ENCODE results near the gene KLF2. TPM values are rescaled to one million over a fixed set of nuclear protein-coding genes. Genes with fewer than 3 reads are reported as not detected.
A peak's percentile ranks its signal among the peaks of the same experiment; 100 is the strongest.

The KLF2 gene
- total RNA-seq, 2 experiments from 2014 or later: 0.94 to 1.0 TPM

DNA sequence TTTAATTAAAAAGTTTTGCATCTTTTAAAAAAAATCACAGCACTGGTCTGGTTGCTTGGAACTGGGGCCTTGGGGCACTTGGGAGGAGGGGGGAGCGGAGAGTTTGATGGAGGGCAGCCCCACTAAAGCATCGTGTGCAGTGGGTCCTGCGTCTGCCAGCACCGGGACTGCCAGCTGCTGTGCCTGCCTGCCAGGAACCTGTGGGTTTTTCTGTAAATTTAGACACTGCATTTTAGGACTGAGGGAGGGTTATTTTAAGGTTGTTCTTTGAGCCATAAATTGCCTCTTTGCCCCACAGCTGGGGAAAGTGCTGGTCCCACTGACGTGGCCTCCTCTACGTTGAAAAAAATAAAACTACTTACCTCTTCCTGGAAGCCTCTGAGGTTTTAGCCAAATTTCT lies 2.9 kb downstream of the KLF2 start:
- ChIA-PET CTCF (interaction anchor here (1.3 to 2.5 kb wide), 7 partner anchors 11 to 91 kb away, joined by 4 to 19 read pairs (median 6); no protein-coding TSS in a partner anchor), POLR2A (interaction anchor here (0.6 to 4.4 kb wide), 10 partner anchors 11 to 141 kb away, joined by 3 to 26 read pairs (median 4); no protein-coding TSS in a partner anchor)
- Mint-ChIP-seq H3K27me3 (peaks cover 22% of the 10 kb centered on the region), H3K4me3 (peak overlapping the region; percentile 51), H3K4me1 (ENCODE audit: low read depth) (peaks cover 55% of the 10 kb centered on the region), H3K36me3 (ENCODE audit: low read depth) (no peaks in the 10 kb centered on the region), H3K9me3 (no peaks in the 10 kb centered on the region), H3K27ac (no peak overlapping the region)
- intact Hi-C loops (cut with micrococcal nuclease): no loop called here
- no peak for DNase-seq
- ATAC-seq: no peak
- TF ChIP-seq, protein P1, sequence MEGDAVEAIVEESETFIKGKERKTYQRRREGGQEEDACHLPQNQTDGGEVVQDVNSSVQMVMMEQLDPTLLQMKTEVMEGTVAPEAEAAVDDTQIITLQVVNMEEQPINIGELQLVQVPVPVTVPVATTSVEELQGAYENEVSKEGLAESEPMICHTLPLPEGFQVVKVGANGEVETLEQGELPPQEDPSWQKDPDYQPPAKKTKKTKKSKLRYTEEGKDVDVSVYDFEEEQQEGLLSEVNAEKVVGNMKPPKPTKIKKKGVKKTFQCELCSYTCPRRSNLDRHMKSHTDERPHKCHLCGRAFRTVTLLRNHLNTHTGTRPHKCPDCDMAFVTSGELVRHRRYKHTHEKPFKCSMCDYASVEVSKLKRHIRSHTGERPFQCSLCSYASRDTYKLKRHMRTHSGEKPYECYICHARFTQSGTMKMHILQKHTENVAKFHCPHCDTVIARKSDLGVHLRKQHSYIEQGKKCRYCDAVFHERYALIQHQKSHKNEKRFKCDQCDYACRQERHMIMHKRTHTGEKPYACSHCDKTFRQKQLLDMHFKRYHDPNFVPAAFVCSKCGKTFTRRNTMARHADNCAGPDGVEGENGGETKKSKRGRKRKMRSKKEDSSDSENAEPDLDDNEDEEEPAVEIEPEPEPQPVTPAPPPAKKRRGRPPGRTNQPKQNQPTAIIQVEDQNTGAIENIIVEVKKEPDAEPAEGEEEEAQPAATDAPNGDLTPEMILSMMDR (IDR thresholded peaks at IDR 0.05): no peak

DNA sequence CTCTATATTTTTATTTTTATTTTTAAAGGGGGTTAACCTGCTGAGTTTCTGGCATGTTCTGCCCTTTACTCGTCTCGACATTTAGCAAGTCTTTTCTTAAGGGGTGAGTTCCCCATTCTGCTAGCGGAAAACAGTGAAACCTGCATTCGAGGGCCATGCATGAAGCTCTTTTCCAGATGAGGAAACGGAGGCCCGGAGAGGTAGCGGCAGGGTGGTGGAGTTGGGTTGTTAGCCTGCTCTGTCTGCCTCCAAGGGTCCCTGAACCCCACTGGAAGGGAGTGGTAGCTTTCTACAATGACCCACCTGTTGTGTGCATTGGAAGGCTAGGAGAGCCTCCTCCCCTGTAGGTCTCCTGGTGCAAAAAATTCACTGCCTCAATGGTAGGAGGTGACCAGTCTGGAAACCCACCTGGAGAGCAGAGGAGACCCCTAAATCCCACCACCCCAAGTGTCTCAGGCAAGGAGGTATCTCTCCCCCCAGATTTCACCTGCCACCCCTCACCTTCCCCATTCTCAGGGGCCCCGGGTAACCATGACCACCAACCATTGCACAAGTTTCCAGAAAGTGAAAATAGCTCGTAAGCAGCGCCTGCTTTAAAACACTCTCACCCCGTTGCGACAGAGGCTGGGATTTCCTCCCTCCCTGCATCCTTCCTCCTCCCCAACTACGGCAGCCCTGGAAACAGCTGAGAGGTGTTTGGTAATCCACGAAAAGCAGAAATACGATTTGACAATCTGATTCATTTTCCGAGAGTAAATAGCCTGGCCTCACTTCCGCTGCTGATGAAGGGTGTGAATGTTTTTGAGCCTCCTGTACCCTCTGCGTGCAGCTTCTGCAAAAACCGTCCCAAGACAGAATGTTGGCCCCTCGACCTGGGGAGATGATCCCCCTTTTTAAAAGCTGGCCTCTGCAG lies 3.5 kb downstream of the KLF2 start:
- CTCF ChIA-PET: interaction anchor here (0.8 to 2.5 kb wide), 14 partner anchors 11 to 143 kb away, joined by 3 to 19 read pairs (median 4); partner anchors contain the start of gene FAM32A
- TF ChIP-seq, protein P1 (IDR thresholded peaks at IDR 0.05): no peak
- ATAC-seq (peak; percentile 8), DNase-seq (peak; percentile 65)
- Mint-ChIP-seq H3K27ac (no peak overlapping the region), H3K4me1 (ENCODE audit: low read depth) (peaks cover 55% of the 10 kb centered on the region), H3K9me3 (no peaks in the 10 kb centered on the region), H3K36me3 (ENCODE audit: low read depth) (no peaks in the 10 kb centered on the region), H3K27me3 (peaks cover 19% of the 10 kb centered on the region), H3K4me3 (peak overlapping the region; percentile 26)
- intact Hi-C loops (cut with micrococcal nuclease): loop anchor here (2.0 kb wide), 2 partner anchors 15 to 39 kb away; no protein-coding TSS in a partner anchor
- POLR2A ChIA-PET: interaction anchor here (0.9 to 4.4 kb wide), 18 partner anchors 11 to 327 kb away, joined by 3 to 26 read pairs (median 4); partner anchors contain the start of genes AP1M1 and TPM4

DNA sequence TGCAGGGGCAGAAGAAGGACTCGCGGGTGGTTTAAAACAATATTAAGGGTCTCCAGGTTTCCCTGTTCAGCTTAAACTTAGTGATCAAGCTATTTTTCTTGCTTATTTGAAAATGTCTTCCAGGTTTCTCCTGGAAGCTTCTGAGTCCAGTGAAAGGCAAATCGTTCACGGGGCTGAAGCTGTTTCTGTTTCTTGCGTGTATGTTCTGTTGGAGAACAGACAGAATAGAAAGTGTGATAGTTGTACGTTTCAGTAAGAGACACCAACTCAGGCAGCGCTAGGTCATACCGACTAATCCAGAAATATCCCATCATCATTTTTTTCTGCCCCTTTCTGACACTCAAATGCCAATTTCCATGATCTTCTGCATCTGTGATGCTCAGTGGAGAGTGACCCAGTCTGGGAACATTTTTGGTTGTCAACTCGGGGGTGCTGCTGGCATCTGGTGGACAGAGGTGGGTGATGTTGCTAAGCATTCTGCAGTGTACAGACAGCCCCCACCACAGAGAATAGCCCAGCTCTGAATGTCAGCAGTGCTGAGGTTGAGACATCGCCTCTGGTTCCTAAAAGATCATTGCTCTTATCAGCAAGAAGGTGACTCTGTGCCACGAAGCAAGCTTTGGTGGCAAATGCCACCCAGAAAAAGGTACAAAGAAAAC lies 4.3 kb downstream of the KLF2 start:
- TF ChIP-seq, protein P1 (IDR thresholded peaks at IDR 0.05): peak; percentile 9
- CTCF ChIA-PET: interaction anchor here (0.7 to 2.5 kb wide), 14 partner anchors 10 to 144 kb away, joined by 3 to 19 read pairs (median 4); partner anchors contain the start of gene FAM32A
- Mint-ChIP-seq H3K4me3 (peak overlapping the region; percentile 26), H3K9me3 (no peaks in the 10 kb centered on the region), H3K4me1 (ENCODE audit: low read depth) (peaks cover 55% of the 10 kb centered on the region), H3K27ac (peak overlapping the region; percentile 25), H3K36me3 (ENCODE audit: low read depth) (no peaks in the 10 kb centered on the region), H3K27me3 (peaks cover 15% of the 10 kb centered on the region)
- intact Hi-C loops (cut with micrococcal nuclease): loop anchor here (2.0 kb wide), 2 partner anchors 14 to 38 kb away; no protein-coding TSS in a partner anchor
- DNase-seq (peak; percentile 51), ATAC-seq (peak; percentile 4)
- POLR2A ChIA-PET: interaction anchor here (0.9 to 4.4 kb wide), 14 partner anchors 10 to 328 kb away, joined by 3 to 26 read pairs (median 4); partner anchors contain the start of genes AP1M1 and TPM4

DNA sequence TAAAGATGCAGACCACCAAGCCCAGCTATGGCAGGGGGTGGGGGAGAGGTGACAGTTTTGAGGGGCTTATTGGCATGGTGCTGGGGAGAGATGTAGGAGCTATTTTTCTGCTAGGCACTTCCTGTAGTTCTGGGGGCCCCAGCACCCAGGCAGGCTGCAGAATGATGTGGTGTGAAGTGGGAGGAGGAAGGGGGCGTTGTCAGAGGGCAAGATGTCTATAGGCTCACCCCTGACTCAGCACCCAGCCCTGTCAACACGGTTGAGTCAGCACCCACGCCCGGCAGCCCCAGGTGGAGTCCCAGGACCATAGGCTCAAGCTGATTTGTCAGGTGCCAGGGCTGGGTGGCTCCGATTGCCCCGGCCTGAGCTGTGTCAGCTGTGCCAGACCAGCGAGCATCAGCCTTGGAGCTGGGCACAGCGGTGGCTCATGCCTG lies 5.8 kb downstream of the KLF2 start:
- Mint-ChIP-seq H3K27ac (peak overlapping the region; percentile 30), H3K4me1 (ENCODE audit: low read depth) (peaks cover 59% of the 10 kb centered on the region), H3K4me3 (no peak overlapping the region), H3K36me3 (ENCODE audit: low read depth) (no peaks in the 10 kb centered on the region), H3K9me3 (no peaks in the 10 kb centered on the region), H3K27me3 (peaks cover 15% of the 10 kb centered on the region)
- intact Hi-C loops (cut with micrococcal nuclease): loop anchor here (10.0 kb wide), 1 partner anchor 256 kb away; the partner anchor contains the start of gene TPM4
- ChIA-PET CTCF (interaction anchor here (0.6 to 2.5 kb wide), 11 partner anchors 9 to 112 kb away, joined by 3 to 9 read pairs (median 6); no protein-coding TSS in a partner anchor), POLR2A (interaction anchor here (1.0 to 4.4 kb wide), 4 partner anchors 8 to 43 kb away, joined by 4 to 26 read pairs (median 12); no protein-coding TSS in a partner anchor)
- TF ChIP-seq, protein P1 (IDR thresholded peaks at IDR 0.05): no peak
- ATAC-seq: peak; percentile 92
- peak; percentile 98 for DNase-seq
